ENCODE measurements around the gene WDR64. TPM values are rescaled to one million over a fixed set of nuclear protein-coding genes. Genes with fewer than 3 reads are reported as not detected.

The WDR64 gene
- total RNA-seq, 1 donor, result not detected

DNA sequence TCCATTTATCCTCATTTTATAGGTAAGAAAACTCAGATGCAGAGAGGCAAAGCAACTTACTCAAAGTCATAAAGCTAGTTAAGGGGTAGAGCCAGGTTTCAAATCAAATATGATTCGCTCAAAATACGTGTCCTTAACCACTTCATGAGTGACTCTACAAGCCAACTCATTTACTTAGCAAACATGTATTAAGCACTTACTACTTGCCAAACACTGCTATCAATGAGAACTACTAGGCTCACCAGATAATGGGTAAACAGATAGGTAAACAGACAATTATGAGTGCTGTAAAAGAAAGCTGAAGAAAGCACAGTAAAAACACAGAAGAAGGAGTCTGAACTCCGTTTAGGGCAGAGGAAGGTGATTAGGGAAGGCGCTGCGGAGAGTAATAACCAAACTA, 65.9 kb downstream of the WDR64 start:
- no peaks in the 10 kb centered on the region for H3K36me3 ChIP-seq (ENCODE audit: insufficient read depth, low read length)
- DNase-seq (ENCODE audit: insufficient read length, low spot score, missing footprints), result no peak
- H3K27me3 ChIP-seq (ENCODE audit: insufficient read depth, low read length), result no peaks in the 10 kb centered on the region
- TF ChIP-seq, protein P1, sequence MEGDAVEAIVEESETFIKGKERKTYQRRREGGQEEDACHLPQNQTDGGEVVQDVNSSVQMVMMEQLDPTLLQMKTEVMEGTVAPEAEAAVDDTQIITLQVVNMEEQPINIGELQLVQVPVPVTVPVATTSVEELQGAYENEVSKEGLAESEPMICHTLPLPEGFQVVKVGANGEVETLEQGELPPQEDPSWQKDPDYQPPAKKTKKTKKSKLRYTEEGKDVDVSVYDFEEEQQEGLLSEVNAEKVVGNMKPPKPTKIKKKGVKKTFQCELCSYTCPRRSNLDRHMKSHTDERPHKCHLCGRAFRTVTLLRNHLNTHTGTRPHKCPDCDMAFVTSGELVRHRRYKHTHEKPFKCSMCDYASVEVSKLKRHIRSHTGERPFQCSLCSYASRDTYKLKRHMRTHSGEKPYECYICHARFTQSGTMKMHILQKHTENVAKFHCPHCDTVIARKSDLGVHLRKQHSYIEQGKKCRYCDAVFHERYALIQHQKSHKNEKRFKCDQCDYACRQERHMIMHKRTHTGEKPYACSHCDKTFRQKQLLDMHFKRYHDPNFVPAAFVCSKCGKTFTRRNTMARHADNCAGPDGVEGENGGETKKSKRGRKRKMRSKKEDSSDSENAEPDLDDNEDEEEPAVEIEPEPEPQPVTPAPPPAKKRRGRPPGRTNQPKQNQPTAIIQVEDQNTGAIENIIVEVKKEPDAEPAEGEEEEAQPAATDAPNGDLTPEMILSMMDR (IDR thresholded peaks at IDR 0.05; ENCODE audit: extremely low read depth, low read depth, low read length), result no peak
- H3K79me2 ChIP-seq (ENCODE audit: insufficient read depth, low read length), result no peaks in the 10 kb centered on the region
- no peak overlapping the region for H3K27ac ChIP-seq (ENCODE audit: low read depth, low read length)
- no peak overlapping the region for H3K4me3 ChIP-seq (ENCODE audit: insufficient read depth, low read length)
- H3K4me2 ChIP-seq (ENCODE audit: insufficient read depth, low read length), result no peak overlapping the region
- H4K20me1 ChIP-seq (ENCODE audit: insufficient read depth, low read length), result no peaks in the 10 kb centered on the region
- H3K4me1 ChIP-seq (ENCODE audit: insufficient read depth, low read length), result no peaks in the 10 kb centered on the region
- H2AFZ ChIP-seq (ENCODE audit: low read length), result no peak overlapping the region
- H3K9me3 ChIP-seq (ENCODE audit: low read depth, low read length), result no peaks in the 10 kb centered on the region

DNA sequence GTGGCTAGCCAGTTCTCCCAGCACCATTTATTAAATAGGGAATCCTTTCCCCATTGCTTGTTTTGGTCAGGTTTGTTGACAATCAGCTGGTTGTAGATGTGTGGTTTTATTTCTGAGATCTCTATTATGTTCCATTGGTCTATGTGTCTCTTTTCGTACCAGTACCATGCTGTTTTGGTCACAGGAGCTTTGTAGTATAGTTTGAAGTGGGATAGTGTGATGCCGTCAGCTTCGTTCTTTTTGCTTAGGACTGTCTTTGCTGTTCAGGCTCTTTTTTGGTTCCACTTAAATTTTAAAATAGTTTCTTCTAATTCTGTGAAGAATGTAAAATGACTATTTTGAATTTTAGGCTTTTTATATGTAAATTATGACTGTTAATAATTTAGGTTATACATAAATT, 68.9 kb downstream of the WDR64 start:
- TF ChIP-seq, protein P1 (IDR thresholded peaks at IDR 0.05; ENCODE audit: extremely low read depth, low read depth, low read length), result no peak
- Histone ChIP-seq H3K4me1 (ENCODE audit: insufficient read depth, low read length) (no peaks in the 10 kb centered on the region), H3K4me3 (ENCODE audit: insufficient read depth, low read length) (no peak overlapping the region), H4K20me1 (ENCODE audit: insufficient read depth, low read length) (no peaks in the 10 kb centered on the region), H3K79me2 (ENCODE audit: insufficient read depth, low read length) (no peaks in the 10 kb centered on the region), H3K36me3 (ENCODE audit: insufficient read depth, low read length) (no peaks in the 10 kb centered on the region), H3K9me3 (ENCODE audit: low read depth, low read length) (no peaks in the 10 kb centered on the region), H3K4me2 (ENCODE audit: insufficient read depth, low read length) (no peak overlapping the region), H3K27ac (ENCODE audit: low read depth, low read length) (no peak overlapping the region), H3K27me3 (ENCODE audit: insufficient read depth, low read length) (no peaks in the 10 kb centered on the region), H2AFZ (ENCODE audit: low read length) (no peak overlapping the region)
- DNase-seq (ENCODE audit: insufficient read length, low spot score, missing footprints), result no peak

DNA sequence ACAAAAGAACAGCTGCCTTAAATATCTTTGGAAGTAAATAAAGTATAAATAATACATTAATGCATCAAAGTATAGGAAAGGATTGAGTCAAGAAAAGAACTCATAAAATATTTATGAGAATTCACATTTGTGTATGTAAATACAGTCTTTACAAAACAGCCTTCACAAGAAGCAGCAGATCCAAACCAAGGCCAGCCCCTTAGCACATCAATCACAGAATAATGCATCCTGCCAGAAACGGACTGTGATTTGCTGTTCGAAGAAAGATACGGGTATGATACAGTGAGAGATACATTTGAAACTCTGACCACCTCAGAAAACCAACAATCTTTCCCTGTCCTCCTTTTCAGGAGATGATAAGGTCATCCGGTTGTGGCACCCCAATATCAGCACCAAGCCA, 70.9 kb downstream of the WDR64 start:
- Histone ChIP-seq H3K4me2 (ENCODE audit: insufficient read depth, low read length) (no peak overlapping the region), H3K36me3 (ENCODE audit: insufficient read depth, low read length) (no peaks in the 10 kb centered on the region), H2AFZ (ENCODE audit: low read length) (no peak overlapping the region), H3K27ac (ENCODE audit: low read depth, low read length) (no peak overlapping the region), H3K79me2 (ENCODE audit: insufficient read depth, low read length) (no peaks in the 10 kb centered on the region), H3K4me3 (ENCODE audit: insufficient read depth, low read length) (no peak overlapping the region), H3K4me1 (ENCODE audit: insufficient read depth, low read length) (no peaks in the 10 kb centered on the region), H4K20me1 (ENCODE audit: insufficient read depth, low read length) (no peaks in the 10 kb centered on the region), H3K27me3 (ENCODE audit: insufficient read depth, low read length) (no peaks in the 10 kb centered on the region), H3K9me3 (ENCODE audit: low read depth, low read length) (no peaks in the 10 kb centered on the region)
- TF ChIP-seq, protein P1 (IDR thresholded peaks at IDR 0.05; ENCODE audit: extremely low read depth, low read depth, low read length), result no peak
- DNase-seq (ENCODE audit: insufficient read length, low spot score, missing footprints), result no peak

DNA sequence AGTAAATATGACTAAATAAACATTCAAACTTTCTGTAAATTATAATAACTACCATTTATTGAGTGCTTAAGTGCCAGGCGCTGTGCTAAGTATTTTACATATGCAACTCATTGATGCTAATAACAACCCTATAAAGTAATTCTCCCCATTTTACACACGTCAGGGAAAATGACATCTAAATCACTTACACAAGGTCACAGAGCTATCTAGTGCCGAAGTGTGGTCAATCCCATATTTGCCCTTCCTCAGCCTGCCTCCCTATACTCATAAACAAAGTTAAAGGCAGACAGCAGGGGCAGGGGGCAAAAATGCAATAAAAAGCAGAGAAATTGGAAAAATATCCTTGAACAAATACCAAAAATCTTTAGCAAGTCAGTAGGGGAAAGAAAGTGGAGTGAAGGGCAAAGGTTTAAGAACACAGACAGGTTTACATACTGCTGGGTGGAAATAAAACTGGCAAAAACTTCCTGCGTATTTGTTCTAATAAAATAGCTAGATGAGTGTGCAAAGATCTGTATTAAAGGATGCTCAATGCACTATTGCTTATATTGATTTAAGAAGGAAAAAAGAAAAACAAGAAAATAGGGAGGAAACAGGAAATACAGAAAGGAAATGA, 72.8 kb downstream of the WDR64 start:
- H3K27me3 ChIP-seq (ENCODE audit: insufficient read depth, low read length), result no peaks in the 10 kb centered on the region
- H3K27ac ChIP-seq (ENCODE audit: low read depth, low read length), result no peak overlapping the region

More for the DNA sequence above, 72.8 kb downstream of the WDR64 start:
- TF ChIP-seq, protein P1 (IDR thresholded peaks at IDR 0.05; ENCODE audit: extremely low read depth, low read depth, low read length), result no peak
- Histone ChIP-seq H3K4me3 (ENCODE audit: insufficient read depth, low read length) (no peak overlapping the region), H2AFZ (ENCODE audit: low read length) (no peak overlapping the region), H3K36me3 (ENCODE audit: insufficient read depth, low read length) (no peaks in the 10 kb centered on the region), H3K4me1 (ENCODE audit: insufficient read depth, low read length) (no peaks in the 10 kb centered on the region), H3K4me2 (ENCODE audit: insufficient read depth, low read length) (no peak overlapping the region), H3K79me2 (ENCODE audit: insufficient read depth, low read length) (no peaks in the 10 kb centered on the region), H3K9me3 (ENCODE audit: low read depth, low read length) (no peaks in the 10 kb centered on the region), H4K20me1 (ENCODE audit: insufficient read depth, low read length) (no peaks in the 10 kb centered on the region)
- no peak for DNase-seq (ENCODE audit: insufficient read length, low spot score, missing footprints)
